ENCODE measurements around the gene TF.

The TF gene

DNA sequence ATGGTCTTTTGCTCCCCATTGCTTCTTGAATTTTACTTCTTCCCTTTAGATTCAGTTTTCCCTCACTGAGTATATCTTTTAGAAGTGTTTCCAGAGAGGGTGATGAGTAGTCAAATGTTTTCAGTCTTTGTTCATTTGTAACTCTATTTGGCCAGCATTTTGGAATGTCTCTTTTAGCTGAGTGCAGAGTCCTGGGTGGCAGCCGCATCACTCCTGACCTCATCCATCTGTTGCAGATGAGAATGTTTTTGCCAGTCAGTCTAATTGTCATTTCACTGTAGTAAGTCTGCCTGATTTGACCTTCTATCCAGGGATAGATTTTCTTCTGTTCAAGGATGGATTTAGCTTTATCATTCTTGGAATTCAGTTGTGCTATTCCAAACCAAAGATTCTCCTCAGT lies 66.7 kb downstream of the TF start:
- DNase-seq (ENCODE audit: low spot score): no peak

DNA sequence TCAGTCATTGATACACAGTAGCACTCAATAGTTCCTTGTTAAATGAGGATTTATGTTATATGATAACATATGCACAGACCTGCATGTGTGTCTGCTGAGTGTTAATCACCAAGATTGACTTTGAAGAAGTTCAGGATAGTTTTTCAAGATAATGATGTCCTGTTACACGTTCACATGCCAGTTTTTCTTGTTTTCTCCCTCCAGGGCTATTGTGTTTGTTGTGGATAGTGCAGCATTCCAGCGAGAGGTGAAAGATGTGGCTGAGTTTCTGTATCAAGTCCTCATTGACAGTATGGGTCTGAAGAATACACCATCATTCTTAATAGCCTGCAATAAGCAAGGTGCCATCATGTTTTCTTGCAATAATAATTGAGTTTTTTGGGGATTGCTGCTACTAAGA lies 69.2 kb downstream of the TF start:
- no peak for DNase-seq (ENCODE audit: low spot score)

- no peak for DNase-seq (ENCODE audit: low spot score)
These were observed 73.9 kb downstream of the TF start for GRCh38 chr3:133820129-133820528.

- DNase-seq (ENCODE audit: low spot score): no peak
These were observed 74.9 kb downstream of the TF start for GRCh38 chr3:133820889-133821675.

DNA sequence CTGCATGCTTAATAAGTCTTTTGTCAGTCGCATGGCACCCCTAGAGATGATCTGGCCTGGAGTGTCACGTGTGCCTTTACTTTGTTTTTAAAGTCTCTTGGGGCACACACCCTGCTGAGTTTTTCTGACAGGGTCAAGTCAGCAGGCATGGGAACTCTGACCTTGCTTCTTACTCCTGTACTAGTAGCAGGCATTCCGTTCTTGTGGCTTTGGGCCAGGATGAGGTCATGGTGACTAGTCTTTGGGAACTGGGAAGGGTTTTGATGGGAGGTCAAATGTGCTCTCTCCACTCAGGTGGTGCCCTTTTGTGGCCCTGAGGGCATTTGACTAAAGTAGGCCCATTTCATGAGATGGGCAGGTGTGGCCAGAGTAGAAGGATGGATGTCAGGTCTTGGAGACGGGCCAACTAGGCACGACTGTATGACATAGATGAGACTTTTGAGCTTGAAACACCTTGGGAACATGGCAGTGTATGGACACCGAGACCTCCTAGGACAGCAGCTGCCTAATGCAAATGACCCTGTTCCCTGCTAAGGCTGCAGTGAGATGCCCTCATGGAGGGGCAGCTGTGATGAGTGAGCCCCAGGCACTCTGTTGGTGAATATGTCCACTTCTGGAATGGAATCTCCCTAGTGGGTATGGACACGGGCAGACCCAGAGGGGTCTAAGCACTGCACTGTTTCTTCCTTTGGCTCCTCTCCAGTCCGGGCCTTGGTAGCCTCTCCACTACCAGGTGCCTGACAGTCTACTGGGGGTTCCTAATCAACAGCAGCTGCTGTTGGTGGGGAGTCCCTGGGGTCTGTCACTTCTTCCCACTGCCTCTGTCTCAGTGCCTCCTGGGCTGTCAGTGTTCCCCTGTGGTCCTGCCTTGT lies 75.8 kb downstream of the TF start:
- DNase-seq (ENCODE audit: low spot score): peak; percentile 96

DNA sequence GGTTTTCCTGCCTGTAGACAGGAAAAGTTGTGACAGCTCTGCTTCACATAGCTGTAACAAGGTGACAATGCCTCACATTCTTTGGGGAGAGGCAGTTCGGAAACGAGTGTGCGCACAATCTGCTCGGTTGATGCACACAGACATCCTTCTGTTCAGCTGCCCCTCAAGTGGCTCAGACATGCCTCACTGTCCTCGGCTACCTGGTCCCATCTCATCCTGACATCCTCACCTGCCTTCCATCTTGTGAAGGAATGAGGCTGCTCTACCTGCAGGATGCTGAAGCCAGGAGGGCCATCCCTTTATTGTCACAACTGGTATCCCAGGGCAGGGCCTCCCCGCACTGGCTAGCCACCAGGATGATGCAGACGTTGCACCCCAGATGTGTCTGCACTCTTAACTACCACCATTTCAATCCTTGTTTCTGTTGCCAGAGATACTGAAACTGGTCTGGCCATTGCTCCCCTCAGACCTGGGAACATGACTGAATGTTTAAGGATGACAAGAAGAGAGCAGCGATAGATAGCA lies 78.8 kb downstream of the TF start:
- no peak for DNase-seq (ENCODE audit: low spot score)

DNA sequence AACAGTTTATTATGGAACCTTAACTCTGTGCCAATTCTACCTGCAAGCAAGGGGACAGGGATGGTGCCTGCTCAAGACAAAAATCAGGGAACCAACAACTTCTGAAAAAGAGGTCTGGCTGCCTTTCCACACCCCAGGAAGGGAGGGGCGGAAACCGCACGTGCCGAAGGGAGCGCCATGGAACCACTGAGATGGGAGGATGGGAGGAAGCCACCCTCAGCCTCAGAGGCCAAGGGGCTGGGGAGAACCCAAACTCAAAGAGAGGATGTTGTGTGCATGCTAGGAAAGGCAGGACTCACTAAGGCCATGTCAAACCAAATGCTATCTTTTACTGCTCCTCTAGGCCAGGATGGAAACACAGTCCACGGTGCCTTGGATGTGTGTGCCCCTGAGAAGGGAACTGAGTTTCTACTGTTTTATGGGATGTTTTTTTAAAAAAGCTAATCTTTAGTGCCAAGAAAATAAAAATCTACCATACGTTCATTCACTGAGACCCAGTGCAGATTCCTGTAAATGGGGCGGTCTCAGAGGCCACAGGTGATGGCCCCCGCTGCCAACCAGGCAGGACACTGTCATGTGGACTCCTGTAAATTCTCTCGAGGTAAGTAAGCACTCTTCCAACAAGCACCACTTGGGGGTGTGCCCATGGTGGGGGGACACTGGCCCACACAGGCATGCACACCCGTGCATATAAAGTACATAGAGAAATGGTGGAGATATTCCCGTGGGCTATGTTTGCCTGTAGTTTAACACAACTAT lies 80.0 kb downstream of the TF start:
- no peak for DNase-seq (ENCODE audit: low spot score)

DNA sequence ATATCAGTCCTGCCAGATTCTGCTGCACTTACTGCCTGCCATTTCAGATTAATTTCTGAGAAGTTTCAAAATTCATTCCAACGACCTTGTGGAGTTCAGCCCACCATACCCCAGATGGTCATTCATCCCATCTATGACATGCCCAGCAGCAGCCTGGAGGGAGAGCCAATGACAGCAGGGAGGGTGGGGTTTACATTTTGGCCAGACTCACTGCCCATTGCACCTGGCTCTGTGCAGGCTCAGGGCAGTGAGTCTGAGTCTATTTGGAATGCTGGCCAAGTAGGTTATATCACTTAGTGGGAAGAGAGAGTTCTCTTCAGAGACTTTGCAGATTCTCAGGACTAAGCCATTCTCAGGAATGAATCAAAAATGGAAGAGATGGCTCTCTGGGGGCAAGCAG lies 80.9 kb downstream of the TF start:
- no peak for DNase-seq (ENCODE audit: low spot score)

DNA sequence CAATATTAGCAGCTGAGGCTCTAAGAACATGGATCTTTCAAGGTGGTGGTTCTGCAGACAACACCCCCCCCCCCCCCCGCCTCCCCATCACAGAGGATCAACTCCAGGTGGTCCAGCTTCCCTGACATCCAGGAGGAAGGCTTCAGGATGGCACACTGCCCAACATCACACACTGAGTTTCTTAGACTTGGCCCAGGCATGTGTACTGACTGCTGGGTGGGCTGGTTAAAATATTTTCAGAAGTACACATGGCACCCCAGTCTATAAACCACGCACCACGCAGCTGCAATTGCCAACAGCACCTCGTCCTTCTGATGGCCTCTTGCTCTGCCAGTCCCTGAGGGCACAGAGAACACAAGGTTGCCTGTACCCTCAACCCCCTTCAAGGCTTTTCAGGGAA lies 81.5 kb downstream of the TF start:
- no peak for DNase-seq (ENCODE audit: low spot score)

DNA sequence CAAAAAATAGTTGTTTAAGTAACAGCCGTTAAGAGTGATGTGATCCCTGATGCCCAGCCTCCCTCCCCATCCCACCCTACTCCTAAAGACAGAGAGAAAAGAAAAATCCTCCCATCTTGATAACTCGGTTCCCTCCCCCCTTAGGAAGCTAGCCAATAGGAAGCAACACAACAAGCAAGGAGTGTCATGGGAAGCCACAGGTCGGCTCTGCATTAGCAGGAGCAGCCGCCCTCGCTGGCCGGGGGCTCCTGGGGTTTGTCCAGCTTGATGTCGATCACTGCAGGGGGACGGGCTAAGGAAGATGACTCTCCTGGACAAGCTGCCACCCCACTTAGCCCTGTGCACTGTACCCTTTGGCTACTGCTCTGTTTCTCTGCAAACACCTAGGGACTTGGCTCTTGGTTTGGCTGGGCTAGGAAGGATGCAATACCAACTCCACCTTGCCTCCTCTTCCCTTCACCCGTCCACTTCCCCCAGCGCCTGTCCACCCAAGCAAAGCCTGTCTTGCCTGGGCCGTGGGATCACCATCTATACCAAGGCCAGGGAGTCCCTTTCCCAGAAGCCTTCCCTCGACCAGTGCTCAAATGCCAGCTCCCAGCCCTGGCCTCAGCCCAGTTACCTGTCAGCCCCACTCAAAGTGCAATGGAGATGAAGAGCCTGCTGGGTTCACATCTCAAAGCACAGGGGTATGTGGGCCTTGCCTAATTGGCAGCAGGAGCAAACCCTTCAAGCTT lies 82.5 kb downstream of the TF start:
- DNase-seq (ENCODE audit: low spot score): no peak

- DNase-seq (ENCODE audit: low spot score): no peak
These were observed 83.1 kb downstream of the TF start for GRCh38 chr3:133829310-133829707.

DNA sequence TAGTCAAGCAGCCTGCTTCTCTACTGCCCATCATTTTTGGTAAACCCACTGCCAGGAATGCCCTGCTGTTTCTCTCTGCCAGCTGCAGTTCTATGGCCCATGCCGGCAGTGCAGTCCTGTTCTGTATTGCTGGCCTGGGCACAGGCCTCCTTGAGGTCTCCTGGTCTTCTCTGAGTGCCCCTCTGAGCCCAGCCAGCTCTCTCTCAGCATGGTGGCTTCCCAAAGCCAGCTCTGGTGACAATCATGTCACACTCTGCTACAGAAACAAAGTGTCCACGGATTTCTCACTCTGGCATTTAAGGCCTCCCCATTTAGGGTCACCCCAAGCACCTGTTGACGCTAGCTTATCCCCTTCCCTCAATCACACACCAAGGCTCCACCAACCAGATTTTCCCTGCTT lies 83.9 kb downstream of the TF start:
- no peak for DNase-seq (ENCODE audit: low spot score)

GRCh38 chr3:133831966-133832801 lies 86.0 kb downstream of the TF start:
- DNase-seq (ENCODE audit: low spot score): no peak

DNA sequence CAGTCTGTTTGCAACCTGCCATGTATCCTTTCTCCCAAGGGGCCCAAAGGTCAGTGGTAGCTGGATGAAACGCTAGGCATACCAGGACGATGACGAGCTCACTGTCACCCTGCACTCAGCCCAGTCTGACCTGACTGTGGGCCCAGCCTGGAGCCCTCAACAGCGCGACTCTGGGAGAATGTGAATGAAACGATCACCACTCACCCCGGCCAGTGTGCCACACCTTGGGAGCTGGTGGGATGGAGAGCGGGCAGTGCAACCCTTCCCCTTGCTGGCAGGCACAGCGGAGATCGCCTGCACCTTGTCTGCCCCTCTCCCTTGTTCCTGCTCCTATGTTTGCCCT lies 86.6 kb downstream of the TF start:
- no peak for DNase-seq (ENCODE audit: low spot score)

DNA sequence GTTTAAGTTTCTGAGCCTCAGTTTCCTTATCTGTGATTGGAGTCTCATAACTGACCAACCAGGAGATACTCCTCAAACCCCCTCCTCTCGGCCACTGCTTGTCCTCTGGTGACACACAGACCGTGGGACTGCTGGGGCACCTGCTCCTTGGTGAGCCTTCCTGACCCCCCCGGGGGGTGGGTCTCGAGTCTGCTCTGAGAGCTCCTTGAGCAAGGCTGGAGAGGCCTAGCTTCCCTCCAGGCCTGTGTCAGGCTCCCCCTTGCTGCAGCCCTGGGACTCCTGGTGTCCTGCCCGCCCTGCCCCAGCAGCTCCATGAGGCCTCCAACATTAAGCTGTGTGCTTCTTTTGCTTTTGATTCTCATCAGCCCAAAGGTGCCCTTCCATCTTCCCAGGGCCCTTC lies 87.1 kb downstream of the TF start:
- DNase-seq (ENCODE audit: low spot score): no peak

- no peak for DNase-seq (ENCODE audit: low spot score)
These were observed 87.9 kb downstream of the TF start for GRCh38 chr3:133833880-133834620.

DNA sequence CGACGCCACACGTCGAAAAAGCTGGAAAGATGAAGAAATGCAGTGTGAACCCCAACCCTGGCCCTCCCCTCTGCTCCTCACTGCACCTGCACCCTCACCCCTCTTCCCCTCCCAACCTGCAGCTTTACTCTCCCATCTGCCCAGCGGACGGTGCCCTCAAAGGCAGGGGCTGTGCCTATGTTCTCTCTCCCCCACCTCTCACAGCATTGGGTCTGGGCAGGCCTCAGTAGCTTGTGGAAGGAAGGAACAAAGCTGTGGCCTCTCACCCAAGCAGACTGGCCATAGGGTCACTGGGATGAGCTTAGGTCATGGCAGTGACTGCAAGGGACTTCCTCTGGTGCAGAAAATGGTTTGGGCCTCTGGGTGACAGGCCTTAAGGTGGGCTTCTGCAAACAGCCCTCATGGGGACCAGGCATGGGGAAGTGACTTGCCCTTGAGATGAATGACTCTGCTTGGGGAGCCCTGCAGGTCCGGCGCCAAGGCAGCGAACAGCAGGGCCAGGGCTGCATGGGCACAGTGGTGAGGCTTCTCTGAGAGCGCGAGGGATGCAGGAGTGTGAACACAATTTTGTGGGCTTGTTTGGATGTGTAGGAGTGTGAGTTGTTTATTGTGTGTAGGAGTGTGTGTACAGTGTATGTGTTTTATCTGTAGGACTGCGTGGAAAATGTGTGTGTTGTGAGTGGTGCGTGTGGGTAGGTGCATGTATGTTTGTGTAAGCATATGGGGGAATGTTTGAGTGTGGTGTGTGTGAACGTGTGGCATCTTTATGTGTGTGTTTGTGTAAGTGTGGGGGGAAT lies 88.6 kb downstream of the TF start:
- DNase-seq (ENCODE audit: low spot score): no peak

GRCh38 chr3:133835418-133835743 lies 89.2 kb downstream of the TF start:
- DNase-seq (ENCODE audit: low spot score): no peak

GRCh38 chr3:133835961-133836360 lies 89.8 kb downstream of the TF start:
- no peak for DNase-seq (ENCODE audit: low spot score)
